ENCODE data around the gene SLC35D3.
A peak's percentile ranks its signal among the peaks of the same experiment; 100 is the strongest.
"Not testable (repeated sequence)": the region's sequence is repeated elsewhere in the genome, so short reads cannot be mapped to it uniquely, and the experiment has no call there.

The SLC35D3 gene

GRCh38 chr6:136923116-136923953, 1.2 kb downstream of the SLC35D3 start:
- no peak for DNase-seq

GRCh38 chr6:136923954-136924673, 2.0 kb downstream of the SLC35D3 start:
- no peak for DNase-seq

- no peak for DNase-seq
Measured at GRCh38 chr6:136926383-136926782, 4.3 kb downstream of the SLC35D3 start.

- DNase-seq: peak; percentile 29
Measured at GRCh38 chr6:136927292-136927691, 5.2 kb downstream of the SLC35D3 start.

- DNase-seq: no peak
Measured at GRCh38 chr6:136930528-136930927, 8.4 kb downstream of the SLC35D3 start.

GRCh38 chr6:136932599-136932998, 10.5 kb downstream of the SLC35D3 start:
- no peak for DNase-seq

- no peak for DNase-seq
Measured at GRCh38 chr6:136945072-136945471, 23.0 kb downstream of the SLC35D3 start.

- no peak for DNase-seq
Measured at GRCh38 chr6:136945711-136946121, 23.6 kb downstream of the SLC35D3 start.

GRCh38 chr6:136947037-136947436, 24.9 kb downstream of the SLC35D3 start:
- no peak for DNase-seq

GRCh38 chr6:136949957-136950356, 27.9 kb downstream of the SLC35D3 start:
- not testable (repeated sequence) for DNase-seq

GRCh38 chr6:136950436-136951126, 28.5 kb downstream of the SLC35D3 start:
- no peak for DNase-seq

GRCh38 chr6:136952714-136953260, 30.7 kb downstream of the SLC35D3 start:
- peak; percentile 95 for DNase-seq

- DNase-seq: no peak
Measured at GRCh38 chr6:136955123-136955522, 33.0 kb downstream of the SLC35D3 start.

- peak; percentile 96 for DNase-seq
Measured at GRCh38 chr6:136956590-136957544, 34.8 kb downstream of the SLC35D3 start.

GRCh38 chr6:136958168-136958567, 36.1 kb downstream of the SLC35D3 start:
- no peak for DNase-seq

- DNase-seq: peak; percentile 61
Measured at GRCh38 chr6:136959471-136959891, 37.4 kb downstream of the SLC35D3 start.

- not testable (repeated sequence) for DNase-seq
Measured at GRCh38 chr6:136959935-136960334, 37.8 kb downstream of the SLC35D3 start.

- peak; percentile 11 for DNase-seq
Measured at GRCh38 chr6:136960781-136961180, 38.7 kb downstream of the SLC35D3 start.

- peak; percentile 67 for DNase-seq
Measured at GRCh38 chr6:136961848-136962247, 39.7 kb downstream of the SLC35D3 start.

GRCh38 chr6:136962661-136963060, 40.6 kb downstream of the SLC35D3 start:
- peak; percentile 92 for DNase-seq

GRCh38 chr6:136963259-136963658, 41.2 kb downstream of the SLC35D3 start:
- peak; percentile 82 for DNase-seq

GRCh38 chr6:136964398-136964797, 42.3 kb downstream of the SLC35D3 start:
- no peak for DNase-seq

All from NCI-H748 treated with DMSO at 0.1 percent for 48 hours (cell line).